Esophagus muscularis mucosa (tissue), 2 donors: ENCODE results near the gene HOXA7.

ENCODE experiments used
- POLR2A ChIP-seq: fragments of 450-650 bp; IDR thresholded peaks from one replicate; pipeline ENCODE4 v1.6.1; 2017; ENCODE audit warnings: antibody characterized with exemption, moderate library complexity, mild to moderate bottlenecking, low read depth
- POLR2AphosphoS5 ChIP-seq, 2 donors: sonication (generic); formaldehyde crosslinking; IDR thresholded peaks; one replicate each; pipeline ENCODE4 v1.6.1; 2017; ENCODE audit warnings: antibody characterized with exemption in 2 of 2

DNA sequence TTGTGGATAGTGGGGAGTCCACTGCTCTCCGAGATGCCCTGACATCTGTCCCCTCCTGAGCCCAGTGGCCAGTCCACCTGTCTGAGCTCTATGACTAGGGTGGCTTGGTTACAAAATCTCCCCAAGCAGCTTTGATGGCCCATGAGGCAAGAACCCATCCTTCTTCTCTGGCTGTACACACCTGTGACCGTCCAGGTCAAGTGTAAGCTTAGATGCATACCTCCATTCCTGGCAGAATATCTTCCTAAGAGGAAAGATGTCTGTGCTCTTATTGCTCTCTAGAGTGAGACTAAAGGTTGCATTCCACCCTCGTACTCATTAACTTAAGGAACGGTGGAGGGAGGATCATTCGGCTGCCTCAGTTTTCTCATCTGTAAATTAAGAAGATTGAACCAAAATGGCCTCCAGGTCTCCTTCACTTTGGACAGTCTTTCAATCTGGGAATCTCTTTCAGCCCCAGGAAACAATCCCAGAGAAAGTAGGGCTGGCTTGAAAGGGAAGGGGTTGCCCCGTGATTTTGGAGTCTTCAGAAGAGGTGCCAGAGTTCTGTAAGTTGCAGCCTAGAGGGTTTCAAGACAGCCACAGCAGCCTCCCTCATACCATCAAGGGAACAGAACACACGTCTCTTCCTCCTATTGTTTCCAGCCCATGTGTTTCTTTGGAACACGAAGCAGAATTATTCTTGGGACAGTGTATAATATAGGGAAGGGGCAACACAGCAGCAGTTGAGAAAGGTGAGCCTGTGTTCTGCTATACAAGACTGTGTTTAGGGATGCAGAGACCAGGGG, 31.4 kb downstream of the HOXA7 start:
- TF ChIP-seq POLR2AphosphoS5 (IDR thresholded peaks at IDR 0.05) (peak in 1 of 2 donors; percentile 26), POLR2A (no peak)
